Fibroblast of gingiva (primary cell): Measurements from ENCODE around the gene HES4.
"Not testable (repeated sequence)": the region's sequence is repeated elsewhere in the genome, so short reads cannot be mapped to it uniquely, and the experiment has no call there.

Experiments
- DNase-seq: peaks from one replicate; pipeline ENCODE4 v3.0.0-alpha.2; 2011; ENCODE audit warnings: low read depth

HES4 gene

GRCh38 chr1:978835-979743, 20.8 kb downstream of the HES4 start:
- DNase-seq = no peak

GRCh38 chr1:978069-978834, 21.6 kb downstream of the HES4 start:
- no peak for DNase-seq

- not testable (repeated sequence) for DNase-seq
Measured at GRCh38 chr1:976791-977190, 23.1 kb downstream of the HES4 start.

- DNase-seq = peak; percentile 46
Measured at GRCh38 chr1:975896-976683, 23.8 kb downstream of the HES4 start.

GRCh38 chr1:975365-975764, 24.5 kb downstream of the HES4 start:
- no peak for DNase-seq

- DNase-seq = no peak
Measured at GRCh38 chr1:974687-975328, 25.1 kb downstream of the HES4 start.

GRCh38 chr1:974293-974640, 25.6 kb downstream of the HES4 start:
- DNase-seq = no peak

- DNase-seq = no peak
Measured at GRCh38 chr1:973459-974292, 26.2 kb downstream of the HES4 start.

GRCh38 chr1:972726-973458, 27.0 kb downstream of the HES4 start:
- no peak for DNase-seq

GRCh38 chr1:971751-972506, 28.0 kb downstream of the HES4 start:
- DNase-seq = no peak

- no peak for DNase-seq
Measured at GRCh38 chr1:970973-971730, 28.7 kb downstream of the HES4 start.

- no peak for DNase-seq
Measured at GRCh38 chr1:970242-970972, 29.5 kb downstream of the HES4 start.

- no peak for DNase-seq
Measured at GRCh38 chr1:969260-969855, 30.5 kb downstream of the HES4 start.

- no peak for DNase-seq
Measured at GRCh38 chr1:967466-968343, 32.2 kb downstream of the HES4 start.

GRCh38 chr1:966704-967300, 33.1 kb downstream of the HES4 start:
- DNase-seq = peak; percentile 46

- no peak for DNase-seq
Measured at GRCh38 chr1:966135-966703, 33.7 kb downstream of the HES4 start, which contains the start of gene PLEKHN1. PLEKHN1 (plus strand) TSS chr1:966482; CDS start chr1:966532, 50 bp downstream.
